ENCODE data around the gene ZFYVE28. TPM values are rescaled to one million over a fixed set of nuclear protein-coding genes. Genes with fewer than 3 reads are reported as not detected.

The ZFYVE28 gene
- total and polyA plus RNA-seq, 2 of the 8 experiments (the other 6 are each of a cell fraction or from before 2014, with no cell fraction given) = 1.7 to 4.9 TPM

GRCh38 chr4:2246384-2247127 lies 171.9 kb downstream of the ZFYVE28 start:
- Histone ChIP-seq H3K27ac (ENCODE audit: low read depth, low read length) (no peak overlapping the region), H4K8ac (ENCODE audit: extremely low read depth, insufficient read depth, low read length) (peak overlapping the region; percentile 75), H3K4ac (replicated peaks; ENCODE audit: insufficient read length, low read depth, low read length) (no peak overlapping the region), H3K18ac (ENCODE audit: extremely low read depth, low read length) (no peak overlapping the region), H4K91ac (replicated peaks; ENCODE audit: insufficient read length, low read length) (no peak overlapping the region), H3K27me3 (replicated peaks in 1 of 4; ENCODE audit: control insufficient read depth in 3 of 4, extremely low read depth in 1 of 4, insufficient read depth in 3 of 4, low read length in 3 of 4) (no peaks in the 10 kb centered on the region), H3K9ac (replicated peaks in 1 of 4; ENCODE audit: extremely low read depth in 1 of 4, low read depth in 3 of 4, low read length in 3 of 4) (no peak overlapping the region; a peak in 1 of 7 replicates), H3K4me1 (replicated peaks in 1 of 4; ENCODE audit: control insufficient read depth in 3 of 4, insufficient read depth in 4 of 4, low read length in 3 of 4) (no peaks in the 10 kb centered on the region), H3K36me3 (ENCODE audit: control insufficient read depth in 2 of 4, insufficient read depth in 4 of 4, low read length in 3 of 4) (peaks cover 0 to 5% (median 2%) of the 10 kb centered on the region in 4 experiments; a peak in 2 of 8 replicates), H2BK12ac (ENCODE audit: low read depth, low read length) (no peak overlapping the region), H2BK20ac (ENCODE audit: low read length) (no peak overlapping the region), H3K14ac (ENCODE audit: insufficient read length) (no peak overlapping the region), H2BK15ac (ENCODE audit: low read length) (no peak overlapping the region), H3K56ac (replicated peaks; ENCODE audit: insufficient read length, low read depth, low read length) (no peak overlapping the region), H2AFZ (ENCODE audit: low read length) (no peak overlapping the region), H3K4me3 (ENCODE audit: extremely low read depth in 1 of 4, insufficient read depth in 2 of 4, low read depth in 3 of 4, low read length in 4 of 4) (no peak overlapping the region), H2AK5ac (ENCODE audit: low read depth, low read length) (no peak overlapping the region), H3K9me3 (ENCODE audit: insufficient read depth in 2 of 2, low read depth in 1 of 2, low read length in 1 of 2) (no peaks in the 10 kb centered on the region; a peak in 1 of 4 replicates), H3K79me1 (ENCODE audit: low read depth, low read length) (no peaks in the 10 kb centered on the region), H4K5ac (ENCODE audit: insufficient read length, low read depth, low read length) (no peak overlapping the region), H3K23ac (ENCODE audit: insufficient read length) (no peak overlapping the region), H3K23me2 (ENCODE audit: low read depth, low read length) (no peaks in the 10 kb centered on the region), H3K4me2 (ENCODE audit: insufficient read depth in 1 of 2, low read depth in 2 of 2, low read length in 2 of 2) (no peak overlapping the region), H3K79me2 (ENCODE audit: control insufficient read depth in 1 of 2, insufficient read depth in 2 of 2, low read length in 2 of 2) (no peaks in the 10 kb centered on the region), H4K20me1 (replicated peaks in 1 of 2; ENCODE audit: control insufficient read depth in 1 of 2, insufficient read depth in 2 of 2, low read length in 2 of 2) (peaks cover 0 to 2% of the 10 kb centered on the region in 2 experiments), H2BK120ac (replicated peaks; ENCODE audit: low read depth, low read length) (no peak overlapping the region), H2BK5ac (ENCODE audit: low read depth, low read length) (no peak overlapping the region)
- TF ChIP-seq EP300 (IDR thresholded peaks at IDR 0.05; ENCODE audit: borderline replicate concordance in 1 of 2, low read depth in 2 of 2, low read length in 2 of 2) (no peak), BCL11A (IDR thresholded peaks at IDR 0.05; ENCODE audit: low read depth in 2 of 2, low read length in 2 of 2) (no peak), HDAC6 (IDR thresholded peaks at IDR 0.05; ENCODE audit: low read depth, low read length) (no peak), KDM1A (IDR thresholded peaks at IDR 0.05; ENCODE audit: borderline replicate concordance, low read length) (no peak), TEAD4 (IDR thresholded peaks at IDR 0.05; ENCODE audit: low read depth, low read length) (no peak), RFX5 (IDR thresholded peaks at IDR 0.05; ENCODE audit: borderline replicate concordance, low read depth, low read length) (no peak), MAX (IDR thresholded peaks at IDR 0.05) (no peak), CHD2 (IDR thresholded peaks at IDR 0.05; ENCODE audit: low read length) (no peak), SP4 (IDR thresholded peaks at IDR 0.05; ENCODE audit: low read length) (no peak)
- DNase-seq (ENCODE audit: low read depth in 1 of 2, low spot score in 2 of 2) (peak in 1 of 2 experiments; percentile 43), FAIRE-seq (no peak)
- POLR2A ChIA-PET (ENCODE audit: partially characterized antibody) = no interaction called here
- CTCF ChIA-PET (ENCODE audit: partially characterized antibody) = interaction anchor here (1.0 to 1.8 kb wide), 2 partner anchors 10 to 23 kb away, joined by 3 to 8 read pairs; no protein-coding TSS in a partner anchor
- 91% methylated on average over 18 of the region's 19 CpGs; no CpG with 5 or more reads in 1 of the 2 experiments for WGBS, 2 experiments (ENCODE audit: extremely low coverage in 1 of 2, insufficient coverage in 1 of 2, insufficient read length in 1 of 2, insufficient replicate concordance in 2 of 2, low coverage in 1 of 2, low lambda C conversion rate in 2 of 2, missing lambda C conversion rate in 1 of 2)

Data from H1 (cell line).